HG02798 (cell line): Measurements from ENCODE around the gene PCBP3.

Experiments used
- ATAC-seq: cut with Tn5 transposase; IDR thresholded peaks from one replicate; pipeline ENCODE4 v1.9.1; 2021; ENCODE audit warnings: mild to moderate bottlenecking; ENCODE audit not compliant: unreplicated experiment, poor library complexity

The PCBP3 gene

GRCh38 chr21:45979141-45979631, 335.7 kb downstream of the PCBP3 start:
- ATAC-seq, result no peak

- no peak for ATAC-seq
Observed at GRCh38 chr21:45979651-45980050, 336.1 kb downstream of the PCBP3 start.

- ATAC-seq, result no peak
Observed at GRCh38 chr21:45980271-45980670, 336.7 kb downstream of the PCBP3 start.

GRCh38 chr21:45980697-45981096, 337.2 kb downstream of the PCBP3 start:
- no peak for ATAC-seq

- ATAC-seq, result no peak
Observed at GRCh38 chr21:45981151-45982091, 337.9 kb downstream of the PCBP3 start, which contains the start of gene COL6A1. Gene COL6A1, plus strand, starts transcription at chr21:45981770. Its CDS starts 81 bp downstream, at chr21:45981851.

- no peak for ATAC-seq
Observed at GRCh38 chr21:45982092-45982757, 338.7 kb downstream of the PCBP3 start.

GRCh38 chr21:45982758-45983648, 339.5 kb downstream of the PCBP3 start:
- no peak for ATAC-seq

GRCh38 chr21:45983649-45983965, 340.1 kb downstream of the PCBP3 start:
- ATAC-seq, result no peak

- no peak for ATAC-seq
Observed at GRCh38 chr21:45983981-45984551, 340.5 kb downstream of the PCBP3 start.

GRCh38 chr21:45984584-45985095, 341.1 kb downstream of the PCBP3 start:
- no peak for ATAC-seq

GRCh38 chr21:45985471-45986315, 342.2 kb downstream of the PCBP3 start:
- no peak for ATAC-seq

GRCh38 chr21:45986316-45987051, 343.0 kb downstream of the PCBP3 start:
- no peak for ATAC-seq

- no peak for ATAC-seq
Observed at GRCh38 chr21:45987121-45987711, 343.7 kb downstream of the PCBP3 start.

GRCh38 chr21:45988366-45989347, 345.1 kb downstream of the PCBP3 start:
- ATAC-seq, result no peak

- no peak for ATAC-seq
Observed at GRCh38 chr21:45989355-45990048, 346.0 kb downstream of the PCBP3 start.

GRCh38 chr21:45990049-45990711, 346.7 kb downstream of the PCBP3 start:
- no peak for ATAC-seq
